ENCODE measurements around the gene CARD10. TPM values are rescaled to one million over a fixed set of nuclear protein-coding genes. Genes with fewer than 3 reads are reported as not detected.
A peak's percentile ranks its signal among the peaks of the same experiment; 100 is the strongest.
"Not testable (repeated sequence)": the region's sequence is repeated elsewhere in the genome, so short reads cannot be mapped to it uniquely, and the experiment has no call there.

The CARD10 gene
- total and polyA plus RNA-seq, 8 donors, result 9.9 to 30.2 (median 13.9) TPM

DNA sequence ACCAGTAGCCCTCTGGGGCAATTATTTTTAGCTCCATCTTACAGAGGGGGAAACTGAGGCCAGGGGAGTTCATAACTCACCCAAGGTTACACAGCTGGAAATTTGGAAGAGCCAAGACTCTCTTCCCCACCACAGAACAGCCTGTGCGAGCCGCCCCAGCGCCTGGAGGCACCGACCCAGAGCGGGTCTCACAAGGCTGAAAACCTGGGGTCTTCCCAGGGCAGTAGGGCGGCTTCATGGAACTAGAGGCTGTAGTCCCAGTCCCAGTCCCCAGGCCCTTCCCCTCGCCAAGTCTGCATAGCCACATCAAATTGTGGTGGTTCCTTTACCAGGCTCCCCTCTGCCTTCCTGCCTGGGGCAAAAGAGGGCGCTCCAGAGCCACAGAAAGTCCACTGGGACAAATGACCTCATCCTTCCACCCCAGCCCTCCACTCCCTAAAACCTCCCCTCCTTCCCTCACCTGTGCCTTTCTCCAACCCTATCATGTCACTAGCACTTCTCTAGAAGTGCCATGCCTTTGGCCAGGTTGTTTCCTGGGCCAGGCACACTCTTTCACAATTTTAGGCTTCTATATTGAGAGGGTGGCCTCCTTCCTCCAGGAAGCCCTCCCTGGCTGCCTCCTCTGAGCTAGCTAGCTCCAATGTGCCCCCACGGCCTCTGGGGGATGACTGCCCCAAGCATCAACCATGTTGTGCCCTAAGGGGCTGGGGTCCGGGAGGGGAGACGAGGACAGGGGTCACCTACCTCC lies 25.9 kb upstream of the CARD10 start:
- TF ChIP-seq, protein P1, sequence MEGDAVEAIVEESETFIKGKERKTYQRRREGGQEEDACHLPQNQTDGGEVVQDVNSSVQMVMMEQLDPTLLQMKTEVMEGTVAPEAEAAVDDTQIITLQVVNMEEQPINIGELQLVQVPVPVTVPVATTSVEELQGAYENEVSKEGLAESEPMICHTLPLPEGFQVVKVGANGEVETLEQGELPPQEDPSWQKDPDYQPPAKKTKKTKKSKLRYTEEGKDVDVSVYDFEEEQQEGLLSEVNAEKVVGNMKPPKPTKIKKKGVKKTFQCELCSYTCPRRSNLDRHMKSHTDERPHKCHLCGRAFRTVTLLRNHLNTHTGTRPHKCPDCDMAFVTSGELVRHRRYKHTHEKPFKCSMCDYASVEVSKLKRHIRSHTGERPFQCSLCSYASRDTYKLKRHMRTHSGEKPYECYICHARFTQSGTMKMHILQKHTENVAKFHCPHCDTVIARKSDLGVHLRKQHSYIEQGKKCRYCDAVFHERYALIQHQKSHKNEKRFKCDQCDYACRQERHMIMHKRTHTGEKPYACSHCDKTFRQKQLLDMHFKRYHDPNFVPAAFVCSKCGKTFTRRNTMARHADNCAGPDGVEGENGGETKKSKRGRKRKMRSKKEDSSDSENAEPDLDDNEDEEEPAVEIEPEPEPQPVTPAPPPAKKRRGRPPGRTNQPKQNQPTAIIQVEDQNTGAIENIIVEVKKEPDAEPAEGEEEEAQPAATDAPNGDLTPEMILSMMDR (IDR thresholded peaks at IDR 0.05), result peak; percentile 57 to 65 (median 62)
- ATAC-seq (peak; percentile 63 to 71 (median 66)), FAIRE-seq (no peak), DNase-seq (peak; percentile 80 to 90 (median 88))
- intact Hi-C loops (cut with DNase I), result loop anchor here in 1 of 3 donors (10.0 kb wide), 2 partner anchors 50 to 140 kb away; partner anchors contain the start of gene NOL12
- peaks cover 36 to 44% (median 39%) of the 10 kb centered on the region in 3 donors for H3K4me1 ChIP-seq
- H3K4me3 ChIP-seq, result peak overlapping the region in 1 of 4 donors; percentile 7
- 34 to 49% methylated on average over 9 to 11 of the region's 11 CpGs for WGBS, 2 donors
- no peaks in the 10 kb centered on the region for H3K9me3 ChIP-seq
- H3K36me3 ChIP-seq, result no peaks in the 10 kb centered on the region
- peak overlapping the region; percentile 88 to 96 (median 91) for H3K27ac ChIP-seq
- H3K27me3 ChIP-seq, result no peaks in the 10 kb centered on the region

DNA sequence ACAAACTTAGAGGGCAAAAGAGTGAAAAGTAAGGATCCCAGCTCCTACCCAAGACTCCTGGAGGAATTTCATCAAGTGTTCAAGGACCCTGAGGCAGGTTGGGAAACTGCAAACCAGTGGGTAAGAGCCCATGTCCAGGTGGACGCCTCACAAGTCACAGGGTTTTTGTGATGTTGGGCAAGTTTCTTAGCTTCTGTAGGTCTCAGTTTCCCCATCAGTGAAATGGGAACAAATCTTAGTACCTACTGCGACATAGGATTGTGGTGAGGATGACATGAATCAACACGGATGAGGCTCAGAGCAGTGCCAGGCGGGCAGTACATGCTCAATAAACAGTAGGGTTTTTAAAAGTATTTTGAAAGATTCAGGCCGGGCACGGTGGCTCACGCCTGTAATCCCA lies 23.7 kb upstream of the CARD10 start:
- no peak overlapping the region for H3K4me3 ChIP-seq
- 76 to 85% methylated on average over 7 of the region's 7 CpGs for WGBS, 2 donors
- intact Hi-C loops (cut with DNase I), result loop anchor here in 1 of 3 donors (10.0 kb wide), 2 partner anchors 52 to 142 kb away; partner anchors contain the start of gene NOL12
- TF ChIP-seq, protein P1 (IDR thresholded peaks at IDR 0.05), result no peak
- DNase-seq (no peak), ATAC-seq (no peak), FAIRE-seq (no peak)
- peak overlapping the region in 2 of 4 donors; percentile 76 to 82 for H3K27ac ChIP-seq
- no peaks in the 10 kb centered on the region for H3K27me3 ChIP-seq
- H3K4me1 ChIP-seq, result peaks cover 22 to 41% (median 29%) of the 10 kb centered on the region in 3 donors
- no peaks in the 10 kb centered on the region for H3K9me3 ChIP-seq
- no peaks in the 10 kb centered on the region for H3K36me3 ChIP-seq

DNA sequence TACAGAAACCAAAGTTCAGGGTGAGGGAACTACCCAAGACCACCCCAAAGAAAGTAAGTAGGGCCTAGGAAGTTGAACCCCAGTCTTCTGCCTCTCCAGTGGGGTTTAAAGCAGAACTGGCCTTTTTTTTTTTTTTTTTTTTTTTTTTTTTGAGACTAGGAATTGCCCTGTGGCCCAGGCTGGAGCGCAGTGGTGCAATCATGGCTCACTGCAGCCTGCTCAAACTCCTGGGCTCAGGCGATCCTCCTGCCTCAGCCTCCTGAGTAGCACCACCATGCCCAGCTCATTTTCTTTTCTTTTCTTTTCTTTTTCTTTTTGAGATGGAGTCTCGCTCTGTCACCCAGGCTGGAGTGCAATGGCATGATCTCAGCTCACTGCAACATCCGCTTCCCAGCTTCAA lies 23.2 kb upstream of the CARD10 start:
- Histone ChIP-seq H3K27ac (peak overlapping the region; percentile 13 to 82 (median 56)), H3K4me1 (peaks cover 17 to 36% (median 24%) of the 10 kb centered on the region in 3 donors)
- not testable (repeated sequence) for H3K9me3 ChIP-seq, DNase-seq, ATAC-seq, H3K27me3 ChIP-seq, H3K36me3 ChIP-seq, H3K4me3 ChIP-seq, FAIRE-seq
- intact Hi-C loops (cut with DNase I), result loop anchor here in 1 of 3 donors (10.0 kb wide), 2 partner anchors 52 to 142 kb away; partner anchors contain the start of gene NOL12
- 90 to 97% methylated on average over 4 of the region's 4 CpGs for WGBS, 2 donors

DNA sequence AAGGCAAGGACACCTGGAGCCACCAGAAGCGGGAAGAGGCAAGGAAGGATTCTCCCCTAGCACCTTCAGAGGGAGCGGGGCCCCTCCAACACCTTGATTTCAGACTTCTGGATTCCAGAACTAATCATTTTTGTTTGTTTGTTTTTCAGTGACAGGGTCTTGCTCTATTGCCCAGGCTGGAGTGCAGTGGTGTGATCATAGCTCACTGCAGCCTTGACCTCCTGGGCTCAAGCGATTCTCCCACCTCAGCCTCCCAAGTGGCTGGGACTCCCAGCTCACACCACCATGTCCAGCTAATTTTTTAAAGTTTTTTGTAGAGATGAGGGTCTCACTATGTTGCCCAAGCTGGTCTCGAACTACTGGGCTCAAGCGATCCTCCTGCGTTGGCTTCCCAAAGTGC lies 20.6 kb upstream of the CARD10 start:
- H3K4me3 ChIP-seq, H3K36me3 ChIP-seq, H3K9me3 ChIP-seq, H3K27ac ChIP-seq, ATAC-seq, DNase-seq, FAIRE-seq, H3K4me1 ChIP-seq, H3K27me3 ChIP-seq: not testable (repeated sequence)
- intact Hi-C loops (cut with DNase I), result loop anchor here in 2 of 3 donors (5.0 to 10.0 kb wide), 3 partner anchors 55 to 145 kb away; partner anchors contain the start of gene NOL12 (in 1 of the 2)
- WGBS, 2 donors, result 73 to 76% methylated on average over 6 of the region's 6 CpGs

DNA sequence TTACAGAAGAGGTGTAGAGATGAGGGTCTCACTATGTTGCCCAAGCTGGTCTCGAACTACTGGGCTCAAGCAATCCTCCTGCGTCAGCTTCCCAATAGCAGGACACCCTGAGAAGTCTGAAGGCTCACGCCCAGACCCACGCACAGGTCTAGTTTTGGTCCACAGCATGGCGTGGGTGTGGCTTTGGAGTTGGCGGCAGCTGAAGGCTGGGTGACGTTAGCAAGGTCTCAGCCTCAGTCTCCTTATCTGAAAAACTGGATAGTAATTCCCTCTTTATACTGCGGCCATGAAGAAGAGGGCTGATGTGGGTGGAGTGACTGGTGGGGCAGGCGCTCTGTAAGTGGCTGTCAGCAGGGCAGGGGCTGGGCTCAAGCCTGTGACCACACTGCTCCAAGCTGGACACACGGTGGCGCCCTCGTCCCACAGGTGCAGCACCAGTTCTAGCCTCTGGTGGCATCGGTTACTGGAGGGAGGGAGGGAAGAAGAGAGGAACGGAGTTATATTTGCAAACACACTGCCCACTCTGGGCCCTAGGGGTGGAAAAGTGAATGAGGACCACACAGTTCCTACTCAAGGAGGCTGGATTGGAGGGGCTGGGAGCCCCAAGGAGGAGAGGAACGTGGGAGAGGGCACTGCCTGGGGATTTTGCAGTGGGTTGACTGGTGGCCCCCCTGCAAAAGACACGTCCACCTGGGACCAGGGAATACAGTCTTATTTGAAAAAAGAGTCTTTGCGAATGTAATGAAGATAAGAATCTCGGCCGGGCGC lies 19.6 kb upstream of the CARD10 start:
- Histone ChIP-seq H3K27ac (no peak overlapping the region), H3K9me3 (no peaks in the 10 kb centered on the region), H3K27me3 (no peaks in the 10 kb centered on the region), H3K4me1 (peaks cover 0 to 8% (median 4%) of the 10 kb centered on the region in 3 donors), H3K36me3 (no peaks in the 10 kb centered on the region), H3K4me3 (no peak overlapping the region)
- peak; percentile 96 to 97 (median 97) for ATAC-seq
- peak; percentile 92 to 98 (median 94) for DNase-seq
- peak; percentile 54 for FAIRE-seq
- 6 to 8% methylated on average over 20 of the region's 20 CpGs for whole genome bisulfite sequencing, 2 donors
- intact Hi-C loops (cut with DNase I), result loop anchor here in 1 of 3 donors (5.0 kb wide), 1 partner anchor 59 kb away; no protein-coding TSS in a partner anchor
- TF ChIP-seq, protein P1 (IDR thresholded peaks at IDR 0.05), result peak; percentile 82 to 97 (median 95)

All from pancreas (tissue), 10 donors.